T follicular helper cell (primary cell): ENCODE results near the gene PTPRG.

Source experiments
- DNase-seq: peaks from one replicate; pipeline ENCODE4 v3.0.0-alpha.2; 2020; ENCODE audit warnings: low read depth

The PTPRG gene

GRCh38 chr3:61828880-61829721, 267.7 kb downstream of the PTPRG start:
- DNase-seq: no peak

GRCh38 chr3:61829722-61830350, 268.5 kb downstream of the PTPRG start:
- no peak for DNase-seq

- no peak for DNase-seq
Observed at GRCh38 chr3:61831973-61832372, 270.6 kb downstream of the PTPRG start.

GRCh38 chr3:61832375-61833229, 271.2 kb downstream of the PTPRG start:
- no peak for DNase-seq

- no peak for DNase-seq
Observed at GRCh38 chr3:61839256-61839655, 277.9 kb downstream of the PTPRG start.

- DNase-seq: no peak
Observed at GRCh38 chr3:61841111-61841845, 279.9 kb downstream of the PTPRG start.

- no peak for DNase-seq
Observed at GRCh38 chr3:61841988-61842387, 280.6 kb downstream of the PTPRG start.

- DNase-seq: no peak
Observed at GRCh38 chr3:61844346-61844745, 283.0 kb downstream of the PTPRG start.

GRCh38 chr3:61846488-61846887, 285.1 kb downstream of the PTPRG start:
- DNase-seq: no peak

GRCh38 chr3:61847784-61848462, 286.6 kb downstream of the PTPRG start:
- no peak for DNase-seq

GRCh38 chr3:61848885-61849284, 287.5 kb downstream of the PTPRG start:
- no peak for DNase-seq

GRCh38 chr3:61853912-61854311, 292.5 kb downstream of the PTPRG start:
- DNase-seq: no peak

GRCh38 chr3:61855211-61855610, 293.8 kb downstream of the PTPRG start:
- no peak for DNase-seq

GRCh38 chr3:61857297-61857696, 295.9 kb downstream of the PTPRG start:
- no peak for DNase-seq

GRCh38 chr3:61858054-61858453, 296.7 kb downstream of the PTPRG start:
- no peak for DNase-seq

GRCh38 chr3:61861410-61861809, 300.0 kb downstream of the PTPRG start:
- DNase-seq: no peak

- DNase-seq: no peak
Observed at GRCh38 chr3:61862614-61863289, 301.4 kb downstream of the PTPRG start.

GRCh38 chr3:61863579-61863978, 302.2 kb downstream of the PTPRG start:
- DNase-seq: no peak

- no peak for DNase-seq
Observed at GRCh38 chr3:61864886-61865285, 303.5 kb downstream of the PTPRG start.

- DNase-seq: no peak
Observed at GRCh38 chr3:61865466-61866152, 304.2 kb downstream of the PTPRG start.
